Epithelial cell of proximal tubule (primary cell): ENCODE results near the gene CA12. TPM values are rescaled to one million over a fixed set of nuclear protein-coding genes. Genes with fewer than 3 reads are reported as not detected.

Experiments used
- DNase-seq: peaks from one replicate; pipeline ENCODE4 v3.0.0-alpha.2; 2011; ENCODE audit warnings: low read depth
- H3K4me3 ChIP-seq: 2 replicates; pipeline ENCODE4 v1.5.1; 2011; ENCODE audit warnings: low read depth, mild to moderate bottlenecking, low read length
- total RNA-seq: library from RNA; depleted of rRNA; stranded (reverse); fragments of >200 nt; gene quantifications from 2 replicates; pipeline ENCODE4 v1.2.3, GENCODE V29; 2015
- TF ChIP-seq, protein P1 (sequence below): conservative IDR thresholded peaks from 2 replicates; pipeline ENCODE4 v1.5.1; 2012; ENCODE audit warnings: low read depth, mild to moderate bottlenecking, low read length

Gene CA12
- total RNA-seq, 1 donor from 2014 or later, result 19.7 TPM

DNA sequence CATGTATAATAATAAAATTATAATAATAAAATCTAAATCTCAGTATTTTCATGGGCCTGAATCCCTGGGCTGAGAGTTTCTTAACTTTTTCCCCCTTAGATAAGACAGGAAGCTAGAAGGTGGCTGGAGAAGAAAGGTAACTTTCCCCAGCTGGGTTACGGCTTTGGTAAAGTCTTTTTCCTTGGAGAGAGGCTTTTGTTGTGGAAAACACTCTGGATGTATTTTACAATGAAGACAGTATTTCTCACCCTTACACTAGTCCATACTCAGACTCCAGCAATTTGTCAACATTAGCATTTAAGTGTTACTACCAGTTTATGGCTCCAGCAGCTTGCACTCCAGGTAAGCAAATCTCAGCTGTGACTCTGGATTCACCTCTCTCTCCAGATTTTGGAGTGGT lies 69.4 kb downstream of the CA12 start:
- no peak for DNase-seq
- TF ChIP-seq, protein P1, sequence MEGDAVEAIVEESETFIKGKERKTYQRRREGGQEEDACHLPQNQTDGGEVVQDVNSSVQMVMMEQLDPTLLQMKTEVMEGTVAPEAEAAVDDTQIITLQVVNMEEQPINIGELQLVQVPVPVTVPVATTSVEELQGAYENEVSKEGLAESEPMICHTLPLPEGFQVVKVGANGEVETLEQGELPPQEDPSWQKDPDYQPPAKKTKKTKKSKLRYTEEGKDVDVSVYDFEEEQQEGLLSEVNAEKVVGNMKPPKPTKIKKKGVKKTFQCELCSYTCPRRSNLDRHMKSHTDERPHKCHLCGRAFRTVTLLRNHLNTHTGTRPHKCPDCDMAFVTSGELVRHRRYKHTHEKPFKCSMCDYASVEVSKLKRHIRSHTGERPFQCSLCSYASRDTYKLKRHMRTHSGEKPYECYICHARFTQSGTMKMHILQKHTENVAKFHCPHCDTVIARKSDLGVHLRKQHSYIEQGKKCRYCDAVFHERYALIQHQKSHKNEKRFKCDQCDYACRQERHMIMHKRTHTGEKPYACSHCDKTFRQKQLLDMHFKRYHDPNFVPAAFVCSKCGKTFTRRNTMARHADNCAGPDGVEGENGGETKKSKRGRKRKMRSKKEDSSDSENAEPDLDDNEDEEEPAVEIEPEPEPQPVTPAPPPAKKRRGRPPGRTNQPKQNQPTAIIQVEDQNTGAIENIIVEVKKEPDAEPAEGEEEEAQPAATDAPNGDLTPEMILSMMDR, result no peak
- no peak overlapping the region for H3K4me3 ChIP-seq

DNA sequence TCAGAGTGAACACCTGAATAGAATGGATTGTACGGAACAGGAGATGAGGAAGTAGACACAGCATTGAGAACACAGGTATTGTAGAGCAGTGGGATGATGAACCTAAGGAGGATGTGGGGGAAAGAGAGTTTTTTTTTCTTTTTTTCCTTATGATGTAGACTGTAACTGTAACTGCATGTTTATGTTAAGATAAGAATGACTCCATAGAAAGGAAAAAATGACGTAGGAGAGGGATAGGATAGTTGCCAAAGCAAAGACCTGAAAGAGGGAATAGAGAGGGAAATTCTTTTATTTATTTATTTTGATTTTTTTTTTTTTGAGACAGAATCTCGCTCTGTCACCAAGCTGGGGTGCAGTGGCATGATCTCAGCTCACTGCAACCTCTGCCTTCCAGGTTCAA lies 71.0 kb downstream of the CA12 start:
- no peak for DNase-seq
- H3K4me3 ChIP-seq, result no peak overlapping the region
- TF ChIP-seq, protein P1, result no peak

DNA sequence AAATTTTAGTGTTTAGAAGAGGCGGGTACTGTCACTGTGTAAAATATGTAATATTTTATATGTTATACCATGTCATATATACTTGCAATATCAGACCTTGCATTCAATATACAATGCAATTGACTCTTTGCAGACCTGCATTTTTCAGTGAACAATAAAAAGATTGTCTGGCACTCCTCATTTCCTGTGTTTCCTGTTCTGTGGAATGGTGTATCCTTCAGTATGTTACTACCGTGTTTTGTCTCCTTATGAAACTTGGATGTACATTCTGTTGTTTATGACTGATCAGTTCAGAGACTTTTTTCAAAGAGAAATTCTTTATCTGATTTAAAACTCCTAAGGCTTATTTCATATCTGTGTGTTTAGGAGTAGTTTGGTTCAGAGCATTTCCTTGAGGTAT lies 72.7 kb downstream of the CA12 start:
- H3K4me3 ChIP-seq, result no peak overlapping the region
- TF ChIP-seq, protein P1, result no peak
- no peak for DNase-seq

DNA sequence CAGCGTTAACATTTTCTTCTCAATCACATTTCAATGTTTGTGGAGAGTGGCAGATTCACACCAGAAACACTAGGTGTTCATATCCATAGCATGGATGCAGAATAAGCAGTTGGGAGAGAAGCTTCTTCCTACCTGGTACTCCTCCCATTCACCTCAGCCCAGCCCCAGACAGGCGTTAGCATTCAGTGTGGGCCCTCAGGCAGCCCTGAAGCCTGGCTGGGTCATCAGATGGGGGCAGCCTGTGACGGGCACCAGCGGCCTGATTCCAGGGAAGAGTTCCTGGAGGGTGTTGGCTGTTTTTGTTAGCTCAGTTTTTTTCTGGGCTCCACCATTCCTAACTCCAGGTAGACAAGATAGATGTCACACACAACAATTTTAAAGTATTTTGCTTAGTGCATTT lies 73.2 kb downstream of the CA12 start:
- TF ChIP-seq, protein P1, result no peak
- no peak for DNase-seq
- no peak overlapping the region for H3K4me3 ChIP-seq

DNA sequence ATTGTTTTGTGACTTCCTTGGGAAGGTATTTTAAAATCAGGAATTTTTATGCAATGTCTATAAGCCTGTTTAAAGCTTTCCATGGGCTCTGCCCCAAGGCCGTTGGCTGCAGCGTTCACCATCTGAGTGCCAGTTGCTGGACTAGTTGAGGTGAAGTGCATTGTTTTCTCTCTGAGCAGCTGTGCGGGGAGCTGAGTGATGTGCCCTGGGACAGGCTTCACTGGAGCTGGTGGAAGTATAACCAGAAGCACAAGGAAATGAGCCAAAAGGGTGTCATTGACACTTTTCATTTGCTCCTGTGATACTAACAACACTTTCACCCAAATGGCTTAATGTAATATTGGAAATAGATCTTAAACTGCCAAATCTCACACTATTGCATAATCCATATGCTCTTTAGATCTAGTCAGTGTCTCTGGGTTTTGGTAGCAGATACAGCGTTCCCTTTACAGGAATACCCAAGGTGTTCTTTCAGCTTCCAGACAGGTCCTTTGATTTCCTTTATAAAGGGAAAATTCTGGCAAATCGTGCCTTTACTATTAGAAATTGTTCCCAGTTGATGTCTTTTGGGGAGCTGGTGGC lies 75.1 kb downstream of the CA12 start:
- H3K4me3 ChIP-seq, result no peak overlapping the region
- TF ChIP-seq, protein P1, result no peak
- DNase-seq, result no peak

DNA sequence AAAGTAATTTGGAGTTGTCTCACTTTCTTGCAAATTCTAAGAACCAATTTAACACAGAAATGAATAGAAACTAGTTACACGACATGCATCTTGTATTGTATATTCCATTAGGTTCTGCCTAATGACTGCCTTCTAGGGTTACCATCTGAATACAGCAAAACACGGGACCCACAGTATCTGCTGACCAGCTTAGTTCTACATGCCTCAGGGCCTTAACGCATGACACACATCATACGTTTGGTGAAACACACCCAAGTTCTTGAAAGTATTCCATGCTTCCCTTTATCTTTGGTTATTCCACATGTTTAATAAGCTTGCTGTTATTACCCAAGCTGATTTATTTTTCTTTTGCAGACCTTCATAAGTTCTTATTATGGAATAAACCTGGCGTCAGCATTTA lies 76.4 kb downstream of the CA12 start:
- TF ChIP-seq, protein P1, result no peak
- no peak overlapping the region for H3K4me3 ChIP-seq
- DNase-seq, result no peak

DNA sequence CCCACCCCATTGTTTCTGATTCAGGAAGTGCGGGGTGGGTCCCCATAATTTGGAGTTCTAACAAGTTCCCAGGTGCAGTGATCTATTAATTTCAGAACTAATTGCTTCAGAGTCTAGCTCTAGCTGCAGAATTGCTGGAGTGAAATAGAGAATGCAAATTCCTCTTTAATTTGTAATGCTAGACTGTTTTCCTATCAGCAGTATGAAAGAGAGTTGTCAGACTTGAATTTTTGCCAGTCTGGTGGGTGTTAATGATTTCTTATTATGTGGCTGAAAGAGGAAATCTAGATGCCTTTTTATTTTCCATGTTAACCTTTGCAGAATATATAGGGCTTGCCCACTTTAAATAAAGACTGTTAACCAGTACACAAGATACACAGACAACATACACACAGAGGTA lies 80.6 kb downstream of the CA12 start:
- no peak for DNase-seq
- H3K4me3 ChIP-seq, result no peak overlapping the region
- TF ChIP-seq, protein P1, result no peak
